ENCODE measurements around the gene SEC24B. TPM values are rescaled to one million over a fixed set of nuclear protein-coding genes. Genes with fewer than 3 reads are reported as not detected.

The SEC24B gene
- total and polyA plus RNA-seq, 2 experiments from 2014 or later, result 17.2 to 28.3 TPM

- H3K9me2 ChIP-seq (replicated peaks; ENCODE audit: insufficient read depth), result no peaks in the 10 kb centered on the region
- no peaks in the 10 kb centered on the region for H3K79me2 ChIP-seq
- no peak overlapping the region for H3K4me3 ChIP-seq
- H3K4me1 ChIP-seq (ENCODE audit: insufficient read depth), result no peaks in the 10 kb centered on the region
- H3K9me3 ChIP-seq (ENCODE audit: low read depth), result no peaks in the 10 kb centered on the region
- DNase-seq (ENCODE audit: low spot score), result no peak
- H3K27me3 ChIP-seq, result no peaks in the 10 kb centered on the region
- no peak overlapping the region for H3K27ac ChIP-seq
- TF ChIP-seq CTCF (IDR thresholded peaks at IDR 0.05; ENCODE audit: poor library complexity) (no peak), EZH2 (IDR thresholded peaks at IDR 0.05; ENCODE audit: borderline replicate concordance) (no peak), EZH2phosphoT487 (IDR thresholded peaks at IDR 0.05; ENCODE audit: low read depth, severe bottlenecking, unreplicated experiment) (no peak)
- H2AFZ ChIP-seq, result no peak overlapping the region
- H3K36me3 ChIP-seq (replicated peaks; ENCODE audit: insufficient read depth, low read depth), result no peaks in the 10 kb centered on the region
- WGBS (ENCODE audit: low lambda C conversion rate, missing lambda C conversion rate), result 73% methylated on average over 3 of the region's 3 CpGs
- no peak overlapping the region for H3K4me2 ChIP-seq
- no peaks in the 10 kb centered on the region for H4K20me1 ChIP-seq (ENCODE audit: insufficient read depth, poor library complexity, severe bottlenecking)
Measured at GRCh38 chr4:109408711-109409110, 24.9 kb upstream of the SEC24B start.

- no peak for TF ChIP-seq EZH2 (IDR thresholded peaks at IDR 0.05; ENCODE audit: borderline replicate concordance)
- TF ChIP-seq EZH2phosphoT487 (IDR thresholded peaks at IDR 0.05; ENCODE audit: low read depth, severe bottlenecking, unreplicated experiment), result no peak
- TF ChIP-seq CTCF (IDR thresholded peaks at IDR 0.05; ENCODE audit: poor library complexity), result no peak
- no peaks in the 10 kb centered on the region for H3K27me3 ChIP-seq
- H3K9me3 ChIP-seq (ENCODE audit: low read depth), result no peaks in the 10 kb centered on the region
- no peak for DNase-seq (ENCODE audit: low spot score)
- no peak overlapping the region for H3K4me3 ChIP-seq
- no peak overlapping the region for H3K27ac ChIP-seq
- H3K4me1 ChIP-seq (ENCODE audit: insufficient read depth), result no peaks in the 10 kb centered on the region
- H4K20me1 ChIP-seq (ENCODE audit: insufficient read depth, poor library complexity, severe bottlenecking), result no peaks in the 10 kb centered on the region
- H3K36me3 ChIP-seq (replicated peaks; ENCODE audit: insufficient read depth, low read depth), result no peaks in the 10 kb centered on the region
- 91% methylated on average over 9 of the region's 9 CpGs for WGBS (ENCODE audit: low lambda C conversion rate, missing lambda C conversion rate)
- H3K4me2 ChIP-seq, result no peak overlapping the region
- H2AFZ ChIP-seq, result no peak overlapping the region
- no peaks in the 10 kb centered on the region for H3K79me2 ChIP-seq
- H3K9me2 ChIP-seq (replicated peaks; ENCODE audit: insufficient read depth), result no peaks in the 10 kb centered on the region
Measured at GRCh38 chr4:109410226-109410625, 23.4 kb upstream of the SEC24B start.

- no peaks in the 10 kb centered on the region for H3K36me3 ChIP-seq (replicated peaks; ENCODE audit: insufficient read depth, low read depth)
- H3K27me3 ChIP-seq, result no peaks in the 10 kb centered on the region
- H3K4me1 ChIP-seq (ENCODE audit: insufficient read depth), result no peaks in the 10 kb centered on the region
- no peaks in the 10 kb centered on the region for H3K9me3 ChIP-seq (ENCODE audit: low read depth)
- H4K20me1 ChIP-seq (ENCODE audit: insufficient read depth, poor library complexity, severe bottlenecking), result no peaks in the 10 kb centered on the region
- H2AFZ ChIP-seq, result no peak overlapping the region
- TF ChIP-seq EZH2phosphoT487 (IDR thresholded peaks at IDR 0.05; ENCODE audit: low read depth, severe bottlenecking, unreplicated experiment) (no peak), EZH2 (IDR thresholded peaks at IDR 0.05; ENCODE audit: borderline replicate concordance) (no peak), CTCF (IDR thresholded peaks at IDR 0.05; ENCODE audit: poor library complexity) (no peak)
- H3K79me2 ChIP-seq, result no peaks in the 10 kb centered on the region
- no peak overlapping the region for H3K27ac ChIP-seq
- DNase-seq (ENCODE audit: low spot score), result no peak
- 74% methylated on average over 3 of the region's 3 CpGs for WGBS (ENCODE audit: low lambda C conversion rate, missing lambda C conversion rate)
- H3K4me3 ChIP-seq, result no peak overlapping the region
- H3K4me2 ChIP-seq, result no peak overlapping the region
- H3K9me2 ChIP-seq (replicated peaks; ENCODE audit: insufficient read depth), result no peaks in the 10 kb centered on the region
Measured at GRCh38 chr4:109410776-109411175, 22.8 kb upstream of the SEC24B start.

GRCh38 chr4:109411964-109412363, 21.7 kb upstream of the SEC24B start:
- TF ChIP-seq CTCF (IDR thresholded peaks at IDR 0.05; ENCODE audit: poor library complexity) (no peak), EZH2 (IDR thresholded peaks at IDR 0.05; ENCODE audit: borderline replicate concordance) (no peak), EZH2phosphoT487 (IDR thresholded peaks at IDR 0.05; ENCODE audit: low read depth, severe bottlenecking, unreplicated experiment) (no peak)
- Histone ChIP-seq H3K4me2 (no peak overlapping the region), H3K9me2 (replicated peaks; ENCODE audit: insufficient read depth) (no peaks in the 10 kb centered on the region), H3K4me1 (ENCODE audit: insufficient read depth) (no peaks in the 10 kb centered on the region), H3K27me3 (no peaks in the 10 kb centered on the region), H3K27ac (no peak overlapping the region), H3K79me2 (no peaks in the 10 kb centered on the region), H4K20me1 (ENCODE audit: insufficient read depth, poor library complexity, severe bottlenecking) (no peaks in the 10 kb centered on the region), H3K4me3 (no peak overlapping the region), H3K9me3 (ENCODE audit: low read depth) (no peaks in the 10 kb centered on the region), H3K36me3 (replicated peaks; ENCODE audit: insufficient read depth, low read depth) (no peaks in the 10 kb centered on the region), H2AFZ (no peak overlapping the region)
- WGBS (ENCODE audit: low lambda C conversion rate, missing lambda C conversion rate), result 74% methylated on average over 2 of the region's 2 CpGs
- peak; percentile 48 for DNase-seq (ENCODE audit: low spot score)

Measured in hepatocyte (in vitro differentiated cells).